HG03066 (cell line): Measurements from ENCODE around the gene SLC2A13.
"Not testable (repeated sequence)": the region's sequence is repeated elsewhere in the genome, so short reads cannot be mapped to it uniquely, and the experiment has no call there.

Source experiments
- ATAC-seq: cut with Tn5 transposase; IDR thresholded peaks from one replicate; pipeline ENCODE4 v1.9.1; 2021; ENCODE audit warnings: low read depth; ENCODE audit not compliant: unreplicated experiment

SLC2A13 gene

DNA sequence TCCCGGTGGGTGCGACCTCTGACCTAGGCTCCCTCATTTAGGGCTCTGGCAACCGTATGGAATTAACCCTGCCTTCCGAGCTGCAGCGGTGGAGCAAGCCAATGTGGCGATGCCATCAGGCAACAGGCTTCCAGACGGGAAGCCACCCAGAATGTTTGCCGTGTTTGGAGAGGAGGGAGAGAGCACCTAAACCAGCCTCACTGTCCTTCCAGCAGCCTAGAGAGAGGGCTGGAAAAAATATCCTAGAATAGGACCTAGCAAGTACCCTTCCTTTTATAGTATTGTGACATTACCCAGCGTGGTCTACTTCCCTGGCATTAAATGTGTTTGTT lies 287 bp upstream of the SLC2A13 start:
- ATAC-seq, result no peak

DNA sequence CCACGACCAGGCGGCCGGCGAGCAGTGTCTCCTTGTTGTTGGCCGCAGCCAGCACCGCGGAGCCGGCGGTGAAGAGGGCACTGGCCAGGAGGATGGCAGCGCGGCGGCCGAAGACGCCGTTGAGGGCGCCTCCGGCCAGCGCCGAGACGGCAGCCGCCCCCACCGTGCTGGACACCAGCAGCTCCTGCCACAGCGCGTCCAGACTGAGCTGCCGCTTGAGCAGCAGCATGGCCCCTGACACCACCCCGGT lies 691 bp downstream of the SLC2A13 start:
- peak; percentile 47 for ATAC-seq

DNA sequence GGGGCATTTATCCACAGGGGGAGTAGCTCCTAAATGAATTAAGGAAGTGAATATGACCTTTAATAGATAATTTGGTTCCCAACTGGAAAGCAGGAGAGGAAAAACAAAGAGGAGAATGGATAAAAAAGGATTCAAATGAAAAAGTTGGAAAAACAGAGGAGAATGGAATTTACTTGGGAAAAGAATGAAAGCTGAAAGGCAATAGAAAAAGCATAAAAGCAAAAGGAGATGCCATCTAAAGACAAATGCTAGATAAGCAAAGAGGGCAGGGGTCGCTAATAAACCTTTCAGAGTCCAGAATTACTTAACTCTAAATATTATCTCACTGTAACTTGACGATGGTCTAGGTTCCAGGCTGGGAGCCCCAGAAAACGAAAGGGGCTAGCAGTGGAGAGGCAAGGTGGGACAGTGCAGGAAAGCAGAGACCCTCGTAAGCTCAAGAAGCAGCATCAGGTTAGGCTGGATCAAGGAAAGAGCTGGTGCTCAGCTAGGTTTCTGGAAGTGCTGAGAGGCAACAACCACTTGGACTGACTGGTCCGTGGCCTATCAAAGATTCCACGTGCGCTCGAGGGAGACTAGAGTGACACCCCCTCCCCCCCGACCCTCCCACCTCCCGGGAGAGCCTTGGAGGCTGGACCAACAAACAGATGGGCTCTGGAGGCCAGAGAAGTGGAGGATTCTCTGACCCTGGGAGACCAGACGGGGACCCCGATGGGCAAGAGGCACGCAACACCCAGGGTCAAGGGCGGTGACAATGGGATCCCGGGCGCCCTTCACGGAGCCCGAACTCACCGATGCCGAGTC lies 1.2 kb downstream of the SLC2A13 start:
- ATAC-seq, result no peak

- ATAC-seq, result no peak
Observed at GRCh38 chr12:40103043-40103442, 2.8 kb downstream of the SLC2A13 start.

GRCh38 chr12:40101747-40102146 lies 4.1 kb downstream of the SLC2A13 start:
- ATAC-seq, result no peak

GRCh38 chr12:40099423-40099853 lies 6.4 kb downstream of the SLC2A13 start:
- ATAC-seq, result no peak

GRCh38 chr12:40098406-40099145 lies 7.3 kb downstream of the SLC2A13 start:
- no peak for ATAC-seq

DNA sequence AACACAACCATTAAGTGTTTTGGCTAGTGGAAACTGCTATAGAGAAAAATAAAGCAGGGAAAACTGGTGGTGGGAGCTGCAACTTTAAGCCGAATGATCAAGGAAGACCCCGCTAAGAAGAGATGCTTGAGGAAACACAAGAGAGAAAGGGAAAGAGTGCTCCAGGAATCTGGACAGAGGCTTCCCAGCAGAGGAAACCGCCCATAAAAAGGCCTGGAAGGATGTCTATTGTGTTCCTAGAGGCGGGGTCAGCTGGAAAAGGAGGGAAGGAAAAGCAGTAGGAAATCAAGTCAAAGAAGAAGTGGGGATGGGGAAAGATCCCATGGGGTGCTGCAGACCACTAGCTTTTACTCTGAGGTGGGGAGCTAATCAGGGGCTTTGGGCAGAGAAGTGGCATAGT lies 12.4 kb downstream of the SLC2A13 start:
- no peak for ATAC-seq

- no peak for ATAC-seq
Observed at GRCh38 chr12:40086471-40086870, 19.4 kb downstream of the SLC2A13 start.

- ATAC-seq, result no peak
Observed at GRCh38 chr12:40078266-40078665, 27.6 kb downstream of the SLC2A13 start.

DNA sequence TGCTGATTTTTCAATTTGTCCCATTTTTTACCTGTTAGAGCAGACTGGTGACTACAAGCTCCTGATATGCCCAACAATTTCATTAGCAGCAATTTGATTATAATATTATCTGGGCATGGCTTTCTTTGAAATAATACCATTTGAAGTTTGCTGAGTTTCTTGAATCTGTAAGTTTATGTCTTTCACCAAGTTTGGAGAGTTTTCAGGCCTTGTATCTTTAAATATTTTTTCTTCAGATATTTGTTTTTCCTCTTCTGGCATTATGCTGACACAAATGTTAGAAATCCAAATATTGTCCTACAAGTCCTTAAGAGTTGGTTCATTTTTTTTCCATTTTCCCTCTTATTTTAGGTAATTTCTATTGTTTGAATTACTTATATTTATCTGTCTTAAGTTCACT lies 30.4 kb downstream of the SLC2A13 start:
- no peak for ATAC-seq

- no peak for ATAC-seq
Observed at GRCh38 chr12:40068416-40068815, 37.5 kb downstream of the SLC2A13 start.

DNA sequence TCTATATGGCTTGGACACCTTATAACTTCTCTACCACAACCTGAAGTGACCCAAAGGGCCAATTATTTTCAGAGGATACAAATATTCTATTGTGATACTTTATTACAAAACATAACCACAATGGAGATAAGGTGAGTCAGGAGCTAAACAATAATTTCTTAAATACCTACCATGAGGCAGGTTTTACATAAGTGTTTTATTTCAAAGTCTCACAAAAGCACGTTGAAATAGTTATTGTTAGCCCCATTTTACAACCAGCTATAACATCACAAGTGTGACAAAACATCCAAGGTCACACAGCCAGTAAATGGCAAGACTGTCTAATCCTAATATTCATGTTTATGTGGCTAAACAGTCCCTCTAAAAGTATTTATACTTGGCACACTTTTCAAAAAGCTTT lies 40.2 kb downstream of the SLC2A13 start:
- no peak for ATAC-seq

- no peak for ATAC-seq
Observed at GRCh38 chr12:40063414-40063813, 42.5 kb downstream of the SLC2A13 start.

DNA sequence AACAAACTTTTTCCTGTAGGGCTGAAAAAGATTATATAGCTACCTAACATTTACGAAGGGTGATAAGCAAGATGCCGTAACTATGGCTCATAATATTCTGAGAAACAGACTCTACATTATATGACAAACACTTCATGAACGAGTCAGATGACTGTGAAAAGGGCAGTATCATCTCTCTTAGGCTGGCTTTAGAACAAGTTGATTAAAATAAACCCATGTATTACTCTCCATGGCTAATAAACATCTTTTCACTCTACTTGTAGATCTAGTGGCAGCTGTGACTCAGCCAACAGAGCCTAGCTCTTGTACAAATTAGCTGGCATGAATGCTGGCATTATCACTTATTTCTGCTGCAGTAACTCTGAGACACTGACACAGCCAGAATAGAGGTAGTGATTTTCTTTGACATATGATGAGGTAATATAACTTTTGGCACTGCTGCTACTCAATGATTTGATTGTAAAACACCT lies 47.1 kb downstream of the SLC2A13 start:
- ATAC-seq, result no peak

- ATAC-seq, result no peak
Observed at GRCh38 chr12:40056373-40056772, 49.5 kb downstream of the SLC2A13 start.

DNA sequence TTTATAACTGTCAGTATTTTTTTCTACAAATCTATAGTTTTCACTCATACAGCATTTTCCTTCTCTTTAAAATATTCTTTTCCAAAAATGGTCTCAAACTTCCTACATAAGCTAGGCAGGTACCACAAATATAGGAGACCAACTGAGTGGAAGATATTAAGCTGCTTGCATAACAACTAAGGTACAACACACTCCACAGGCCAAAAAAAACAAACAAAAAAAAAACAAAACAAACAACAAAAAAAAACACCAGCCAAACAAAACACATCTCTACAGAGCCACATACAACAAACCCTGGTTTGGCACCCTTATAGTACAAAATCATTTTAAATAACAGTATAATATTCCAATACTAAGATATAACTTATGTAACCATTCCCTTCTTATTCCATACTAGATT lies 50.1 kb downstream of the SLC2A13 start:
- no peak for ATAC-seq

DNA sequence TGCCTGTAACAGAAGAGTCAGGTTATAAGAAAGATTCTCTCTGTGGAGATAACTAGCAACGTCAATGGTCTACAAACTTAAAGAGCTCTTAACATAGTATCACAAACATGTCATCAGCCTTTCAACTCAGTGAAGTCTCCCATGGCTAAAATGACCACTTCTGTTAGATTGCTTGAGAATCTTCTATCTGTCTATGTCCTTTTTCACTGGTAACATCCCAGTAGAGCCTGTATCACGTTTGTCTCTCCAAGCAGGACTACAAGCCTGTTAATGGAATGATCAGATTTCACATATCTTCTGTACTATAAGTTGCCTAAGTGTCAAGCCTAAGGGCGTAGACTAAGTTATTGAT lies 50.7 kb downstream of the SLC2A13 start:
- ATAC-seq, result no peak

DNA sequence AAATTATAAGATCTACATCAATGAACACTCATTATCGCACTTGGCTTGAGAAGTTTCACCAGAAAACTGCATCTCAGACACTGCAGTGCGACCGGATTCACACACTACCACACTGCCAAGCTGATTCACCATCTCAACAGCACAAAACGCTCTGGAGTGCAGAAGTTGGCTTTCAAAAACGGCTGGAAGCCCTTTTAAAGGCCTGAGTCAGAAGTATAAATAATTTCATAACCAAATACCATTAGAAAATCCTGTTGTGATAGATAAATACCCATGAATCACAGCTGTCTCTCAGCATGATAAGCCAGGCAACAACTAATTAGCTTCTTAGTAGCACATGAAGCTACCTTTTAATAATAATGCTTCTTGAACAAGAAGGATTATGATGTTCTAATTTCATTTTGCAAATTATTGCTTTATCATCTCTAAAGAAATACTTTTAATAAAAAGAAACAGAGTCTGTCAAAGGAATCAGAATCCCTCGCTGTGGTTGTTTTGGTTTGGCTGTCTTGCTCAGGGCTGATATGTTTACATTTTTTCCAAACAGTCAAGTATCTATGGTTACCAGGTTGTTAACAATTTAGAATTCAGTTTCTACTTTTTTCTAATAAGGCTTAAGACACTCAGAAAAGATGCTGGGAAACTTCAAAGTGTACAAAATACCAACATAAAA lies 51.2 kb downstream of the SLC2A13 start:
- ATAC-seq, result no peak

DNA sequence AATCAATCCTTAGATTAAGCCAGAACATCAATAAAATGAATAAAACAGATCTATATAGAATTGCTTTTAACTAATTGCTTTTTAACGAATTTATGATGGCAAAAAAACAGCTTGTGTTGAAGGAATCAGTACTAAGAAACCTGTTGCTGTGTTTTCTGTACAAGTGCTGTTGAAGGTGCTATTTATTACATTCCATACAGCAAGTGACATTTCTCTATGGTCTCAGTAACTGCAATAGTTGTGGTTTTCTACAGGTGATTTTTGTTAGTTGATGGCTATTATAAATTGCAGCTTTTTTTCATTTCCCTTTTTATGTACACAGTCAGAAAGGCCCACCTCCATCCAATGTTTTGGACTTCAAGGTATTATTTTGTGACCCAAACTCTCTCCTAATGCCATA lies 56.6 kb downstream of the SLC2A13 start:
- ATAC-seq, result no peak

DNA sequence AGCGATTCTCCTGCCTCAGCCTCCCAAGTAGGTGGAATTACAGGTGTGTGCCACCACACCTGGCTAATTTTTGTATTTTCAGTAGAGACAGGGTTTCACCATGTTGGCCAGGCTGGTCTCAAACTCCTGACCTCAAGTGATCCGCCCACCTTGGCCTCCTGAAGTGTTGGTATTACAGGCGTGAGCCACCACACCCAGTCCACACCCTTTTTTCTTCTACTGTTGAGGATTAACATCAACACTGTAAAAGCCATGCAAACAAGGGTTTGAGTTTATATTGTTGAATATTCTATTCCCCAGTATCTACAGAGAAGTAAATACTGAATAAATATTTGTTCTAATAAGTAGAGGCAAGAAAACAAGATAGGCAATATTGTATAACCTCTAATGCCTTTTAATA lies 58.9 kb downstream of the SLC2A13 start:
- not testable (repeated sequence) for ATAC-seq

GRCh38 chr12:40045656-40046055 lies 60.2 kb downstream of the SLC2A13 start:
- ATAC-seq, result no peak
